ENCODE results near the gene DOCK3.
A peak's percentile ranks its signal among the peaks of the same experiment; 100 is the strongest.
"Not testable (repeated sequence)": the region's sequence is repeated elsewhere in the genome, so short reads cannot be mapped to it uniquely, and the experiment has no call there.

The DOCK3 gene

DNA sequence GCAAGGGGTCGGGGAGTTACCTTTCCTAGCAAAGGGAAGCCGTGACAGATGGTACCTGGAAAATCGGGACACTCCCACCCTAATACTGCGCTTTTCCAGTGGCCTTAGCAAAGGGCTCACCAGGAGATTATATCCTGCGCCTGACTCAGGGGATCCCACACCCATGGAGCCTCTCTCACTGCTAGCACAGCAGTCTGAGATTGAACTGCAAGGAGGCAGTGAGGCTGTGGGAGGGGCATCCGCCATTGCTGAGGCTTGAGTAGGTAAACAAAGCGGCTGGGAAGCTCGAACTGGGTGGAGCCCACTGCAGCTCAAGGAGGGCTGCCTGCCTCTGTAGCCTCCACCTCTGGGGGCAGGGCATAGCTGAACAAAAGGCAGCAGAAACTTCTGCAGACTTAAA lies 693.5 kb downstream of the DOCK3 start:
- not testable (repeated sequence) for DNase-seq (ENCODE audit: low spot score)

GRCh38 chr3:51371943-51372557 lies 697.3 kb downstream of the DOCK3 start:
- peak; percentile 66 for DNase-seq (ENCODE audit: low spot score)

GRCh38 chr3:51373658-51374421 lies 699.1 kb downstream of the DOCK3 start:
- no peak for DNase-seq (ENCODE audit: low spot score)

- DNase-seq (ENCODE audit: low spot score) = no peak
These were observed 699.7 kb downstream of the DOCK3 start for GRCh38 chr3:51374456-51374855.

DNA sequence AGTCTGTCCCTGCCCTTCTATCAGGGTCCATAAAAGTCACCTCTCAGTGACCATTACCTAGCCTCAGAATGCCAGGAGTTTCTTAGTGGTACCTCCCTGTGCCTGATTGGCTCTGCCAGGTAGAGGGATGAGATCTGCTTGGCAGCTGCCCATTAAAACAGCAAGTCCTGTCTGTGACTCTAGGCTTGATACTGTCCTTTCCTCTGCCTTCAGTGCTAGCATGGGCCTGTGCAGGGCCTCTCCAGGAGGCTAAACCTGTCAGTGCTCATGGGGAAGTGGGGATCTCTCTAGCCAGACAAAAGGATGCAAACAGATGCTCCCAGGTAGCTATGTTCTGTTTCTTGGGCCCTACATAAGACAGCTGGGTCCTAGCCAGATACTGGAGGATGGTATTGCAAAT lies 700.4 kb downstream of the DOCK3 start:
- no peak for DNase-seq (ENCODE audit: low spot score)

GRCh38 chr3:51375571-51375970 lies 700.8 kb downstream of the DOCK3 start:
- DNase-seq (ENCODE audit: low spot score) = no peak

GRCh38 chr3:51378065-51378464 lies 703.3 kb downstream of the DOCK3 start:
- no peak for DNase-seq (ENCODE audit: low spot score)

DNA sequence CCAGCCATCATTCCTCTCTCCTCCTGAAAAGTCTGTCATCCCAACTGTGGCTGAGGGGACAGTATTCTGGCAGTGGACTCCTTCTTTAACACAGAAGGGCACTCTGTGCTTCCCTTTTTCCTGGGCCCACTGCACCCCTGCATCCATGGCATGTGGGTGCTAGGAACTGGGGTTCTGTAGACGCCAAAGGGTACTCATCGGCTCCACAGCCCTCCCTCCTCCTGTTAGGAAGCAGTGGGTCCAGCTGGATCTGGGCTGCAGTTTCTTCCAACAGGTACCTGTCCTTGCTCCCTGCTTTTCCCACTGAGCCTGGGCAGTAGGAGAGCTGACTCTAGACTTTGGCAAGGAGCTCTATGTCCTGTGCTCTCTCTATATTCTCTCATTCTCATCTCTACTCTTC lies 704.0 kb downstream of the DOCK3 start:
- no peak for DNase-seq (ENCODE audit: low spot score)

GRCh38 chr3:51379301-51379700 lies 704.6 kb downstream of the DOCK3 start:
- peak; percentile 42 for DNase-seq (ENCODE audit: low spot score)

GRCh38 chr3:51379746-51380455 lies 705.2 kb downstream of the DOCK3 start:
- DNase-seq (ENCODE audit: low spot score) = no peak

DNA sequence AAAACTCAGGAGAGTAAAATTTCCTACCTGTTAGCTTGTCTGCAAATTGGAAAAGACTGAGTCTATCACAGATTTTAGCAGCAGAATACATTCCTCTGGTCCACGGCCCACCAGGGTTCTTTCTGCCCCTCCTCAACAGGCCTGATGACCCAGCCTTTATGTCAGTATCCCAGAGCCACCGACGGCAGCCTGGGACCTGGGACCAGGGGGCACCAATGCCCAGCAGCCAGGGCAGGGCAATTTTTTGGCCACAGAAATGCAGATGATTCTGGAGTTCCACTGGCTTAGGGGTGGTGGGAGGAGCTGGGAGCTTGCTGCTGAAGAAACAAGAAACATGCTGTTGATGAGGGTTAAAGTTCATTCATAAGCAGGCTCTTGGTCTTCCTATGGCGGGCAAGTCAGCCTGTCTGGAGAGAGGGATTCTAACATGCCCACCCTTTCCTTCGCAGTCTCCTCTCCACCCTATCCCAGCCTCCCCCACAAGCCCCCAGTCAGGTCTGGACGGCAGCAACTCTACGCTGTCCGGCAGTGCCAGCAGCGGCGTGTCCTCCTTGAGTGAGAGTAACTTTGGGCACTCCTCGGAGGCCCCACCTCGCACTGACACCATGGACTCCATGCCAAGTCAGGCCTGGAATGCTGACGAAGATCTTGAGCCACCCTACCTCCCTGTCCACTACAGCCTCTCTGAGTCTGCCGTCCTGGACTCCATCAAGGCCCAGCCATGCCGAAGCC lies 706.0 kb downstream of the DOCK3 start:
- no peak for DNase-seq (ENCODE audit: low spot score)

GRCh38 chr3:51381333-51381705 lies 706.6 kb downstream of the DOCK3 start:
- no peak for DNase-seq (ENCODE audit: low spot score)

GRCh38 chr3:51382076-51382745 lies 707.5 kb downstream of the DOCK3 start:
- DNase-seq (ENCODE audit: low spot score) = no peak

DNA sequence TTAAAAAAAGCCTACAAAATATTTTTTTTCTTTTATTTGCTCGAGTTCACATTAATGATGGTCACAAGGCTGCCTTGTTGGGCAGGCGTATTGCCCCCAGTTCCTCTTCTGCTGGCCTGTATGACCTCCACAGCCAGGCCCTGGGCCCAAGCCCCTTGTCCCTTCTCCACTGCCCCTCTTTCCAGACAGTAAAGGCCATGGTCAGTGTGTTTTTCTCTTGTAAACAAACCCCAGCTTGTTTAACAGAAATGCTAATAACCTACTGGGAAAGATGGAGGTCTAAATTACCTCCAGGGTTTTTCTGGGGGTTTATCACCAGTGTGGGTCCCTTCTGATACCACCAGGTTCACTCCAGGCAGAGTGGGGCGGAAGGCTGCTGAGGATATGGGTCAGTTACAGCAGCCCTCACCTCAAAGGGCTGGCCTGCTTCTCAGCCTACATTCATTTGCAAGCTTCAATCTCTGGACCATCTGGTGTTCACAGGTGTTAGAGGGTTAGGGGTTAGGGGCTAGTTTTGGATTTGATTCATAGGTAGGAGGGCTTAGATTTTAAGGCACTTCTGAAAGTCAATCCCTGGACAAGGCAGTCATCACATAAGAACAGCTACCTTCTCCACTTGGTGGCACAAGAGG lies 708.3 kb downstream of the DOCK3 start:
- DNase-seq (ENCODE audit: low spot score) = no peak

- peak; percentile 62 for DNase-seq (ENCODE audit: low spot score)
These were observed 709.5 kb downstream of the DOCK3 start for GRCh38 chr3:51384055-51384725.

- peak; percentile 100 for DNase-seq (ENCODE audit: low spot score)
These were observed 710.2 kb downstream of the DOCK3 start, which contains the start of gene MANF for GRCh38 chr3:51384726-51385473. Gene MANF, plus strand, starts transcription at chr3:51385291. Its CDS starts 52 bp downstream, at chr3:51385343.

DNA sequence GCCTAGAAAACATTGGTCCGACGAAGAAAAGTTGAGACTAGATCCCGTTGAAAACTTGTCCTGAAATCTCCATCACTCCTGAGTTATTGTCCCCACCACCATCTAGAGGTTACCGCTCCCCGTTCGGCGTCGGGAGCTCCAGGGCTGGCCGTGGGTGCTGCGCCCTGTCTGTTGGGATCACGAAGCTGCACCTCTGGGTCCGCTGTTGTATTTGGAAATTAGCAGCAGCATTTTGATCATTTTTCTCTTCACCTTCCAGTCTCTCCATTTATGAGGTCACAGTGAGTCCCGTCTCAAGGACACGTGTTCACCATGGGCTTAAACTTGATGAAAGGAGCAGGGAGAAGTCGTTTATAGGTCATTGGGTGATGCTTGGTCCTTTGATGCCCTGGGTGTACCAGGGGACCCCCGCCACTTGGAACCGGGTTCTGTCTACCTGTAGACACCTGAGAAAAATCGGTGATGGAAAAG lies 710.9 kb downstream of the DOCK3 start:
- peak; percentile 42 for DNase-seq (ENCODE audit: low spot score)

GRCh38 chr3:51386159-51386851 lies 711.6 kb downstream of the DOCK3 start:
- no peak for DNase-seq (ENCODE audit: low spot score)

GRCh38 chr3:51386852-51387229 lies 712.1 kb downstream of the DOCK3 start:
- DNase-seq (ENCODE audit: low spot score) = no peak

All from D341Med (cell line).